BE2C (cell line): ENCODE measurements around the gene ANKRD33B.

Source experiments
- DNase-seq: peaks from one replicate; pipeline ENCODE4 v3.0.0-alpha.2; 2020
- H3K27me3 ChIP-seq: fragments of 250-450 bp; sonication (Bioruptor Pico); 2 replicates; pipeline ENCODE4 v1.5.1; 2020; ENCODE audit warnings: mild to moderate bottlenecking
- H3K36me3 ChIP-seq: fragments of 250-450 bp; sonication (Bioruptor Pico); 2 replicates; pipeline ENCODE4 v1.5.1; 2020; ENCODE audit warnings: mild to moderate bottlenecking
- H3K4me1 ChIP-seq: fragments of 250-450 bp; sonication (Bioruptor Pico); 2 replicates; pipeline ENCODE4 v1.5.1; 2020
- H3K4me3 ChIP-seq: 2 replicates; pipeline ENCODE4 v1.5.1; 2011; ENCODE audit warnings: low read depth, low read length
- H3K9me3 ChIP-seq: fragments of 250-450 bp; sonication (Bioruptor Pico); 2 replicates; pipeline ENCODE4 v1.5.1; 2020
- CTCF ChIP-seq: IDR thresholded peaks from 2 replicates; pipeline ENCODE4 v1.5.1; 2012; ENCODE audit warnings: mild to moderate bottlenecking, low read depth, low read length

The ANKRD33B gene

GRCh38 chr5:10678244-10678643 lies 114.4 kb downstream of the ANKRD33B start:
- Histone ChIP-seq H3K9me3 (no peaks in the 10 kb centered on the region), H3K27me3 (no peaks in the 10 kb centered on the region), H3K4me1 (no peaks in the 10 kb centered on the region), H3K4me3 (no peak overlapping the region), H3K36me3 (peaks cover 3% of the 10 kb centered on the region; the same call in 1 of the 2 replicates)
- no peak for DNase-seq
- TF ChIP-seq CTCF: no peak

DNA sequence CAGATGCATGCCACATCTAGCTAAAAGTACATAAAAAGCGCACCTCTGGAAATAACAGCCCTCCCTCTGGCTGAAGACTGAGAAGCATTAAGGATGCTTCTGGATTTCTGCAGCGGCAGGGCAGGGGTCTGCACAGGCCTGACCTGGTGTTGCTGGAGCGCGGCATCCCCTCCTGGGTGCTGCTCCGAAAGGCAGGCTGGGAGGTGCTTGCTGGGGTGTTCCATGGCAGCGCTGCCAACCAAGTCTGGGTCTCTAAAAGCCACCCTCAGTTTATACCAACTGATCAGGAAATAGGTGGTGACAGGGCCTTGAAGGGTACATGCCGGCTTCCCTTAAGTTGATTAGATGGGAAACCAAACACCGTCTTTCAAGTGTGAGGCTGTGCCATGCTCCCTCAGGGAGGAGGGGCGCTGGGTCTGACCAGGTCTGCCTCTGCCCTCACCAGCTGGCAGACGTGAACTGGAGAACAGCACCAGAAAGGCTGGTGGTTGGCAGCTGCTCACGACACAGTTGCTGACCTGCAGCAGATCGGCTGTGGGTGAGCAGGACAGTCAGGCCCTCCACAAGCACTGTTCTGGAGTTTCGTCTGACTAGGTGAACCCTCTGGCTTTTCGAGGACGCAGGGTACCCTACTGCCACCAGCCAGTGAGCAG lies 115.6 kb downstream of the ANKRD33B start:
- Histone ChIP-seq H3K9me3 (no peaks in the 10 kb centered on the region), H3K36me3 (peaks cover 3% of the 10 kb centered on the region; the same call in 1 of the 2 replicates), H3K27me3 (no peaks in the 10 kb centered on the region), H3K4me3 (no peak overlapping the region), H3K4me1 (no peaks in the 10 kb centered on the region)
- TF ChIP-seq CTCF: no peak
- no peak for DNase-seq

DNA sequence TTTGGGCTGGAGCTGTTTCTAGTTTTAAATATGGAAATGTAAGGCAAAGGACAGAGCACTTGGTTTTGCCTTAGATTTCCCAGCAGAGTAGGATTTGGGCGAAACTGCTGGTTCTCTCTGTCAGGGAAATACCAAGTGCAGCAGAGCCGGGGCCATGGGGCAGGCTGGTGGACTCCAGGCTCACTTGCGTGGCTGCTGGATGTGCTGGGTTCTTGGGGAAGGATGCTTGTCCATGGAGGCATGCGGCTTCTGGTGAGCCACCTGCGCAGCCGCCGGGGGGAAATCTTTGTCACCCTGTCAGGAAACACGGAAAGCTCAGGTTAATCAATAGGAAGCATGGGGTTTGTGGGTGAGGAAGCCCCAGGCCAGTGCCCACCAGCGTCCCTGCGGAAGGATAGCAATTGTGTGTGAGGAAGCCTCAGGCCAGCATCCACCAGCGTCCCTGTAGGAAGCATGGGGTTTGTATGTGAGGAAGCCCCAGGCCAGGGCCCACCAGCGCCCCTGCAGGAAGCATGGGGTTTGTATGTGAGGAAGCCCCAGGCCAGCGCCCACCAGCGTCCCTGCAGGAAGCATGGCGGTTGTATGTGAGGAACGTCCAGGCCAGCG lies 117.1 kb downstream of the ANKRD33B start:
- H3K4me1 ChIP-seq: no peaks in the 10 kb centered on the region
- H3K9me3 ChIP-seq: no peaks in the 10 kb centered on the region
- no peak overlapping the region for H3K4me3 ChIP-seq
- DNase-seq: no peak
- peaks cover 3% of the 10 kb centered on the region; the same call in 1 of the 2 replicates for H3K36me3 ChIP-seq
- no peak for TF ChIP-seq CTCF
- H3K27me3 ChIP-seq: no peaks in the 10 kb centered on the region

GRCh38 chr5:10681731-10682679 lies 118.1 kb downstream of the ANKRD33B start:
- DNase-seq: no peak
- H3K27me3 ChIP-seq: no peaks in the 10 kb centered on the region
- TF ChIP-seq CTCF: no peak
- H3K4me3 ChIP-seq: no peak overlapping the region
- no peaks in the 10 kb centered on the region for H3K4me1 ChIP-seq
- no peaks in the 10 kb centered on the region for H3K9me3 ChIP-seq
- peaks cover 3% of the 10 kb centered on the region; the same call in 1 of the 2 replicates for H3K36me3 ChIP-seq

- Histone ChIP-seq H3K27me3 (no peaks in the 10 kb centered on the region), H3K4me3 (no peak overlapping the region), H3K36me3 (peaks cover 1% of the 10 kb centered on the region; the same call in 1 of the 2 replicates), H3K4me1 (no peaks in the 10 kb centered on the region), H3K9me3 (no peaks in the 10 kb centered on the region)
- no peak for TF ChIP-seq CTCF
- no peak for DNase-seq
These were observed 119.1 kb downstream of the ANKRD33B start for GRCh38 chr5:10682801-10683525.
